Effector CD8-positive, alpha-beta T cell (primary cell): ENCODE results near the gene KCNJ14.
A peak's percentile ranks its signal among the peaks of the same experiment; 100 is the strongest.
"Not testable (repeated sequence)": the region's sequence is repeated elsewhere in the genome, so short reads cannot be mapped to it uniquely, and the experiment has no call there.

Experiments used
- DNase-seq: peaks from one replicate; lab custom pipeline; 2025; lab: John Stamatoyannopoulos, UW

KCNJ14 gene

DNA sequence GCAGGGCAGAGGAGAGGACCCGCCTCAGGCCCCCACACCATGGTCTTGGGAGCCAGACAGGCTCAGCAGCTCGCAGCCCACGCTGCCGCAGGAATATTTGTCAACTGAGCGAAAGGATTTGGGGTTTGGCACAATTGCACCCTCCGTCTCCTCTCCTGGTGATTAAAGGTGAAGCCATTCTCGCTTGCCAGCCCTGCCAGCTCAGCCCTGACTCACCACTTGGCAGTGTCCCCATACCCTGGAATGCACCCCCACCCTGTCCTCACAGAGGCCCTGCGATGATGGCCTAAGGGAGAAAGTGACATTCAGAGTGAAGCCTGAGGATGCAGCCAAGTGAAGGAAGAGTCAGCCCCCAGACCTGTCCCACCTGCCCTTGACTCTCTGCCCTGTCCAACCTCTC, 32.6 kb downstream of the KCNJ14 start:
- no peak for DNase-seq

DNA sequence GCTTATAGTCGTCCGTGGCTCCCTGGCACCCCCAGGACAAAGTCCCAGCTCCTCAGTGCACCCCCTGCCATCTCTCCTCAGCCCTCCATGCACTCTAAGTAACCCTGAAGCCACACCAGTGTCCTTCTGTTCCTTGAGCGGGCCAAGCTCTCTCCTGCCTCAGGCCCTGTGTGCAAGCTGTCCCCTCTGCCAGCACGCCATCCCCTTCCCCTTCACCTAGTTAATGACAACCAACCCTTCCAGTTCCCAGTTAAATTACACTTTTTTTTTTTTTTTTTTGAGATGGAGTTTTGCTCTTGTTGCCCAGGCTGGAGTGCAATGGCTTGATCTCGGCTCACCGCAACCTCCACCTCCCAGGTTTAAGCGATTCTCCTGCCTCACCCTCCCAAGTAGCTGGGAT, 33.1 kb downstream of the KCNJ14 start:
- not testable (repeated sequence) for DNase-seq

DNA sequence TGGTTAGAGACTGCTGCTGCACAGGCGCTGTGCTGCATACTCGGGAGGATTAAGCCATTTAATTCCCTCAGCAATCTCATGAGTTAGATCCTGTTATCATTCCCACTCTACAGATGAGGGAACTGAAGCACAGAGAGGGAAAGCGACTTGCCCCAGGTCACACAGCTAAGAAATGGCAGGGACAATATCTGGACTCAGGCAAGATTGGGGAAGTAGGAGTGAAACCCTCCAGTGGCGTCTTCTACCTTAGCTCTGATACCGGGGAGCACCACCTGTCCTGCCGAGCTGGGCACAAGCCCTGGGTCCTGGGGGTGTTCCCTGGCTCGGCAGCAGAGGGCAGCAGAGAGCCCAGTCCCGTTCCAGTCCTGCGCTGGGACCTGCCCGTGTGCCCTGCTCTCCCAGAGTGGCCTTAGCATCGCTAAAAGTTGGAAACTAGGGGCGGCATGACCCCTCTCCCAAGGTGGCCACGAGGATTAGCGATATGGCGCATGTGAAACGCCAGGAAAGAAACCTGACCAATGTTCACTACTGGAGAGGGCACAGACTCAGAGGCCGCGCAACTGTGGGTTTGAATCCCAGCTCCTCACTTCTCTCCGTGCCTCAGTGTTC, 34.3 kb downstream of the KCNJ14 start:
- DNase-seq, result peak; percentile 64

DNA sequence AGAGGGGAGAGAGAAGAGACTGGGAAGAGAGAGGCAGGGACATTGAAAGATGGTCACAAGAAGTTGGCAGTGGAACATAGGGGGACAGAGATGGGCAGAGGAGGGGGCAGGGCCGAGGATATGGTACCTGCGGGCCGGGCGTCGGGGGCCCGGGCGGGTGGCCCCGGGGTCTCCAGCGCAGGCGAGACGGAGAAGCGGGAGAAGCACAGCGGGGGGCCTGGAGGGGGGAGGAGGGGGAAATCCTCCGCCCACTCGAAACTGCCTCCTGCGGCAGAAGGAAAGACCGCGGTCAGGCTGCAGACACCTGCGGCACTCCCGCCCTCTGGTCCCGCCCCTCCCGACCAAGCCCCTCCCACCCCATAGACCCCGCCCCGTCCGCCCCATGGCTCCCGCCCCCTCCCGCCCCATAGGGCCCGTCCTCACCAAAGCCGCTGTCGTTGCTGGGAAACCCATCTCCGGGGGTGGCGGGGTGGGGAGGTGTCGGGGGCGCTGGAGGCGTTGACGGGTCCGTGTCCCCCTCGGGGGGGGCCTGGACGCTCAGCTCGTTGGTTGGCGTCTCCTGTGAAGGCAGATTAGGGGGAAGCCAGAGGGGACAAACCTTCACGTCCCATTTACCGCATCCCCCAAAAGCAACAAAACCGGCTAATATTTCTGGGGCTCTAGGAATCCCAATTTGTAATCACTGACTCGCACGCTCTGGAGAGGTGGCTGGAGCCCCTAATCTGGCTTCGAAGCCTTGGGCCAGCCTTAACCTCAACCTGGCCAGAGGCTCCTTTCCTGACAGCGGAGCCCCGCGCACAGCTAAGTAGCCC, 35.8 kb downstream of the KCNJ14 start:
- DNase-seq, result peak; percentile 67

DNA sequence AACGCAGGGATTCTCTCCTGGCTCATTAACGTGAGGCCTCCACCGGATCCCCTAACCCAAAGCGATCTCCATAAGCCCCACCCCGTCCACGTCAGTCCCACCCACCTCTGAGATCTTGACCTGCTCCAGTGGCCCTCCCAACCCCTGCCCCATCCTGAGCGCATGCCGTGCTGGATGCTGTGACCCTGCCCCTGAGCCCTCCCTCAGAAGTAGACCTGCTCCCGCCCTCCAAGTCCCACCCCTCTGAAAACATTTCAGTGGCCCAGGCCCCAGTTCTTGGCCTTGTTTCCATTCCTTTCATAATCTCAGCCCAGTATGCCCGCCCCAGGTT, 36.4 kb downstream of the KCNJ14 start:
- no peak for DNase-seq

DNA sequence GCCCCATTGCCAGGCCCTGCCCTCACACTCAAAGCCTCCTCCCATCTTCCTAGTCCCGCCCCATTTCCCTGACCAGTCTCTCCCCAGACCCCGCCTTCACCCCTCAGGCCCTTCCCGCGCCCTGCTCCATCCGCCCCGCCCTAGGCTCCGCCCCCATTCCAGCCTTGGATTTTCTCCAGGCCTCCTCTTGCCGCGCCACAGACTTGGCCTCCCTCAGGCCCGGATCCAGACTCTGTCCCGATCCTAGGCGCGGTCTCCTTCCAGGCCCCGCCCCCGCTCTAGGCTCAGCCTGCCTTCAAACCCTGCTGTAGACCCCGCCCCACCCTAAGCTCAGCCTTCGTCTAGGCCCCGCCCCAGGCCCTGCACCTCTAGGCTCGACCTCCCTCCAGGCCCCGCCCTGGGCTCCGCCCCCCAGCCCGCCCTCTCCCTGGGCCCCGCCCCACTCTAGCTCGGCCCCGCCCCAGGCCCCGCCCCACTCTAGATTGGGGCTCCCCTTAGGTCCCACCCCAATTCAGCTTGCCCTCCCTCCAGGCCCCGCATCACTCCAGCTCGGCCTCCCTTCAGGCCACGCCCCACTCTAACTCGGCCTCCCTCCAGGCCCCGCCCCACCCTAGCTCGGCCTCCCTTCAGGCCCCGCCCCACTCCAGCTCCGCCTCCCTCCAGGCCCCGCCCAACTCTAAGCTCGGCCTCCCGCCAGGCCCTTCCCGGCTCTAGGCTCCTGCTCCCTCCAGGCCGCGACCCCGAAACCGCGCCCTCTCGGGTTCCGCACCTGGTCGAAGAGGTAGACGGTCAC, 37.7 kb downstream of the KCNJ14 start:
- DNase-seq, result peak; percentile 75

DNA sequence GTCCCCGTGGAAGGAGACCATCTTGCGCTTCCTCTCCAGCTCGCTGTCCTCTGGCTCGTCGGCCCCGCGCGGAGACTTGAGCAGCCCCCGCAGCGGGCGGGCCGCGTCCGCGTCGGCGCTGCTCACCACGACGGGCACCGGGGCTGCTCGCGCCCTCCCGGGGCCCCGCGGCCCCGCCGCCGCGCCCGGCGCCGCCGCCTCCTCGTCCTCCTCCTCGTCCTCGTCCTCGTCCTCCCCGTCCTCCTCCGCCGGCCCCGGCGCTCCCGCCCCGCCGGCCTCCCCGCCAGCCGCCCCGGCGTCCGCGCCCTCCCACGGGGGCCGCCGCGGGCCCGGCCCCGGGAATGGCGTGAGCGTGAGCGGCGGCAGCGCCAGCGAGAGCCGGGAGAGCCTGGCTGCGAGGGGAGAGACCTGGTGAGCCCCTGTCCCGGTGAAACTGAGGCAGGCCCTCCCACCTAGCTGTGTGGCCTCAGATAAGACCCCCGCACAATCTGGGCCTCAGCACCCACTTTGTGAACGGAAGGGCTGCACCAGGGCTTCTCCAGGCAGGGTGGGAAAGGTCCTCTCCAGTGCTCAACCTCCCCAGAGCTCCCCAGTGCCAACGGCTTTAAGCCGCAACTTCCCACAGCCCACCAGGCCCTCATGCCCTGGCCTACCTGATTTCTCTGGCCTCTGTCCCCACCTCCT, 38.5 kb downstream of the KCNJ14 start:
- no peak for DNase-seq

DNA sequence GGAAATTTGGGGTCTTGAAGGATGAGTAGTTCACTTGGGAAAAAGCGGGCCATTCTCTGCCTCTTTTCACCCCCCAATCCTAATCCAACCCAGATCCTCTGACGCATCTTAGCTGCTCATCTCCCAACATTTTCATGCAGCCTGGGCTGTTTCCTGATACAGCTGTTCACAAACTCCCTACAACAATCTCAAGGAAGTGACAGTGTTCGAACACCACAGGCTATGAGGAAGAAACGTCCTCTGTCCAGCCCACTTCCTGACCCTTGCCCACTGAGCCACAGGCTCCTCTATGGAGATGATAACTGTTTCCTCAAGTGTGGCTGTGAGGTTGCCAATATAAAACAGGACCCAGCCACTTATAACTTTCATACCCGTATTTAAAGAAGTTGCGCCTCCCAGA, 40.0 kb downstream of the KCNJ14 start:
- DNase-seq, result no peak

DNA sequence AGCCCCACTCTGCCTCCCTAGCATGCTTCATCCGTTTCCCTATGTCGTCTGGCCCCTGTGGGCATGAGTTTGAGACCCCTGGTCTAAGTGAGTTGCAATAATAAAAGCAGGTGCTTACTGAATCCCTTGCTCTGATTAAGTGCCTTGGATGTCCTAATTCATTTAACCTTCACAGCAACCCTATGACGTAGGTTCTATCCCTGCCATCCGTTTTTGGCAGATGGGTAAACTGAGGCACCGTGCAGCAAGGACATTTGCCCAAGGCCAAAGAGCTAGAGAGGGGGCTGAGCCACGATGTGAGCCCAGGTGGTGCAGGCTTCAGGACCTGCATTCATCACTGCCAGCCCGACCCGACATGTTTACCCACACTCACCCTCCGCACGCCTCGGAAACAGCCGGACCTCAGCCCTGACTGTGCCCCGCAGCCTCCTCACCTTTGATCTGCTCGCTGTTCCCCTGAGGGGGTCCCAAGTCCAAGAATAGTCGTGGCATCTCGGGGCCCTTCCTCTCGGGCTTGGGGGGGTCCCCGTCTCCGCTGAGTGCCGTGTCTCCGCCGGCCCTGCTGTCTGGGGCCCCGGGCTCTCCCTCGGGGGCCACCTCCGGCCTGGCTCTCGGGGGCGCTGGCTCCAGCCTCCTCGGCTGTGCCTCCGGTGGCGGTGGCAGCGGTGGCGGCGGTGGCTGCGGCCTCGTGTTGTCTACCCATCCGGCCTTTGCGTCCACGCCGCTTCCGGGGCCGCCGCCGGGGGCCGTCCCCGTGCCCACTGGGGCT, 41.8 kb downstream of the KCNJ14 start:
- no peak for DNase-seq

DNA sequence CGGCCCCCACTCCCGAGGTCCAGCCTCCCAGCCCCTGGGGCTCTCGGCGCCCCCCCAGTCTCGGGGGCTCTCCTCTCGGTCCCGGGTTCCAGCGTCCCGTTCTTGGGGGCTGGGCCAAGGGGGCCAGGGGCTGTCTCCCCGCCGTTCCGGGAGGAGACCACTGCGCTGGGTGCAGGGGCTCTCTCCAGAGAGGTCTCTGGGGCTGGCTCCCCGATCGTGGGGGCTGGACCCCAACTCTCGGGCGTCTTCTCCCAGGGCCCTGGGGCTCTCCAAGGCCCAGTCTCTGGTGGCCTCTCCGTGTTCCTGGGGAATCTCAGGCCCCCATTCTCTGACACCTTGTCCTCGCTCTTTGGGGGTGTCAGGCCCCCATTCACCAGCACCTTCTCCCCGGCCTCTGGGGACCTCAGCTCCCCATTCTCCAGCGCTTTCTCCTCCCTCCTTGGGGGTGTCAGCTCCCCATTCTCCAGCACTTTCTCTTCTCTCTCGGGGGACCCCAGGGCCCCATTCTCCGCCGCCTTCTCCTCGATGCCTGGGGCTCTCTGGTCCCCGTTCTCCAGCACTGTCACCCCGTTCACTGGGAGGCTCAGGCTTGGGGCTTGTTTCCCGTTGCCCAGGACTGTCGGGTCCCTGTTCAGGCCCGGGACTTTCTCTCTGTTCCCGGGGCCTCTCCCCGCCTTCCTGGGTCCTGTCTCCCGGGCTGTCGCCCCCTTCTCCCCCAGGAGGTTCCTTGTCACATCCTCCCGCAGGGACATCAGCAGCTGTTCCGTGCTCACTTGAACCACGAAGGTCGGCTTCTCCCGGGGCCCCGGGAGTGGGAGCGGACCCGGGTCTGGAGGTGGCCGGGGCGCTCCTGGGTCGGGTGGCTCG, 42.6 kb downstream of the KCNJ14 start:
- no peak for DNase-seq

DNA sequence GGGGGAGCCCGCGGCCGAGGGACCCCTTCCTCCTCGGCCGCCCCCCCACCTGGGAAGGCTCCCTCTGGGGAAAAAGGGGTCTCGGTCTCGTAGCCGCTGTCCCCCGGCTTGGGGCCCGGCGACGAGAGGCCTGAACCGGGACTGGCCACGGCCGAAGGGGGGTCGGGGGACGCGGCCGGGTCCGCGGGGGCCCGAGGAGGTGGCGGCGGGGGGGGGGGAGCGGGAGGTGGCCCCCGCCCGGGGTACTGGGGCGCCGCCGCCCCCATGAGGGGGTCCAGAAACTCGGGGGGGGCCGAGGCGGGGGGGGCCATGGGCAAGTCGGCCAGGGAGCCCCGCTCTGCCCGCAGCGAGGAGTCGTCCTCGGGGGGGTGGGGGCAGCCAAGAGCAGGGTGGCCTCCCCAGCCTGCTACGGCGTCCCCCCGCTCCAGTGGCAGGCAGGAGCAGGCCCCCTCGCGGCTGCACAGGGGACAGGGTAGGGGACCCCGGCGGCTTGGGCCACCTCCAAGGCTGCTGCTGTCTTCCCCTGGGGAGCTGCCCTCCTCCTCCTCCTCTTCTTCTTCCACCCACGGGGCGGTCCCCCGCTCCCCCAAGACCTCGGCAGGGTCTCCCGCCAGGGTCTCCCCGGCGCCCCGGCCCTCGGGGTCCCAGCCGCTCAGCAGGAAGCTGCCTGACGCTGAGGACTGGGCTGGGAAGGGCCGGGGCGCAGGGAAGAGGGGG, 43.4 kb downstream of the KCNJ14 start:
- no peak for DNase-seq

DNA sequence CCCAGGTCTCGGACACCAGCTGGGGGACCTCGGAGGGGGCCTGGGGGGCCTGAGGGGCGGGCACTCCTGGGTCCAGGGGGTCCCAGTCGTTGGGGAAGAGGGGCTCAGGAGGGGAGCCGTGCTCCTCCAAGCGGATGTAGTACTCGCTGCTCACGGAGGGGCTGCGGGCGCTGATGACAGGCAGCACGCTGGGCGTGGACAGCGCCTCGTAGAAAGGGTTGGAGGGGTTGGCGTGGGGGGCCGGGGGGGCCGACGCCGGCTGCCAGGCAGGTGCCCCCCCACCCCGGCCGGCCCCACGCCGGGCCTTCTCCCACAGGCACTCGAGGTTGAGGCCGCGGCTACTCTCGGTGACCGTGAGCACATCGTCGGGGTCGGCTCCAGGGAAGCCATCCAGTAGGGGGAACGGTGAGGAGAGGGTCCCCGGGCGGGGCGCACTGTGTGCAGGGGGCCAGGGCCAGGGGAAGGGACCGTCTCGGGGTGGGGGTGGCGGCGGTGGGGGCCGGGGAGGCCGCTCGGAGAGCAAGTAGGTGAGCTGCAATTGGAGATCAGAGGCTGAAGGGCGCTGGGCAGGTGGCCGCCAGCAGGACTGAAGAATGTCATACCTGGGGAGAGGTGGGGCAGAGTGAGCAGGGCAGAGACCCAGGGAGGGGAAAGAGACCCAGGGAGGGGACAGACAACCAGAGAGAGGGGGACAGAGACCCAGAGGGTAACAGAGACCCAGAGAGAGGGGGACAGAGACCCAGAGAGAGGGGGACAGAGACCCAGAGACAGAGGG, 44.1 kb downstream of the KCNJ14 start:
- no peak for DNase-seq

DNA sequence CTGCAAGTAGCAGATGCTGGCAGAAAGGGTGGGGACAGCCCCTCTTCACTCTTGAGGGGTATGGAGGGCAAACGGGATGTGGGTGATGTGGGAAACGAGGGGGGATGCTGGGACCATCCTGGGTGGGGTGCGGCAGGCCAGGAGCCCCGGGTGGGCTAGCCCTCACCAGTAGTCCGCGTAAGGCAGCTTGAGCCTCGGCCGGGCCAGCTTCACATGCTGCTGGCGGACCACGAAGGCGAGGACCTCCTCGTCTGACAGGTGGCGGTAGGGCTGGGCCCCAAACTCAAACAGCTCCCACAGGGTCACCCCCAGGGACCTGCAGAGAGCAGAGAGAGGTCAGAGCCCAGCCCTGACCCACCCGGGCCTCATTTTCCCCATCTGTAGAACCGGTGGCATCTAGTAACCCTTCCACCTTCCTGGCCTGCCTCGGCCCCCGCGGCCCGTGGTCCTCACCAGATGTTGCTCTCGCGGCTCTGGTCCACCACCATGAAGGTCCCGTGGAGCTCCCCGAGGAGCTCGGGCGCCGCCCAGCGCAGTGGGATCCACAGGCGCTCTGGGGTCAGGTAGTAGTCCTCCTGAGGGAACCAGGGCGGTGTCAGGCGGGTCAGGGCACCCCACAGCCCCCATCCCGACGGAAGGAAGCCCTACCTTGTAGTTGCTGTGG, 45.6 kb downstream of the KCNJ14 start:
- no peak for DNase-seq

DNA sequence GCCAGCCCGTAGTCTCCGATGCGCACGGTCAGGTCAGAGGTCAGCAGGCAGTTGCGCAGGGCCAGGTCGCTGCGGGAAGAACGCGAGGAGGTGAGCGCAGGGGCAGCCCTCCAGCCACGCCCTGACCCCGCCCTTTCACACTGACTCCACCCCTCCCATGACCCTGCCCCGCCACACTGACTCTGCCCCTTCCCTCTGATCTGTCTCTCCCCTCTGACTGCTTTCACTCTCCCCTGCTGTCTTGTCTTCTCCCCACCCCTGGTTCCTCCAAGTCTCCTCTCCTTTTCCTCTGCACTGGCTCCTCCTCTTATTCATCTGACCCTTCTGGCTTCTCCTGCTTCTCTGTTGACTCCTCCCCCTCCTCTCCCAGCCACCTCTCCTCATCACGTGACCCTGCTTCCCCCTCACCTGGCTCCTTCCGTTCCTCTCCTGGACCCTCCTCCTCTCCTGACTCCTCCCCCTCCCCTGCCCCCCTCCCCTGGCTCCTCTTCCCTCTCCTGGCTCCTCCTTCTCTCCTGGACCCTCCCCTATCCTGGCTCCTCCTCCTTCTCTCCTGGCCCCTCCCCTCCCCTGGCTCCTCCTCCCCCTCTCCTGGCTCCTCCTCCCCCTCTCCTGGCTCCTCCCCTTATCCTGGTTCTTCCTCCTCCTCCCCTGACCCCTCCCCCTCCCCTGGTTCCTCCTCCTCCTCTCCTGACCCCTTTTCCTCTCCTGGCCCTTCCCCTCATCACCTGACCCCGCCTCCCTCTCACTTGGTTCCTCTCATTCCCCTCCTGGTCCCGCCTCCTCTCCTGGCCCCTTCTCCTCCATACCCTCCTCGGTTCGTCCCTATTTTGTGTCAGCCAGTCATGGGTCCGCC, 46.3 kb downstream of the KCNJ14 start:
- peak; percentile 69 for DNase-seq

DNA sequence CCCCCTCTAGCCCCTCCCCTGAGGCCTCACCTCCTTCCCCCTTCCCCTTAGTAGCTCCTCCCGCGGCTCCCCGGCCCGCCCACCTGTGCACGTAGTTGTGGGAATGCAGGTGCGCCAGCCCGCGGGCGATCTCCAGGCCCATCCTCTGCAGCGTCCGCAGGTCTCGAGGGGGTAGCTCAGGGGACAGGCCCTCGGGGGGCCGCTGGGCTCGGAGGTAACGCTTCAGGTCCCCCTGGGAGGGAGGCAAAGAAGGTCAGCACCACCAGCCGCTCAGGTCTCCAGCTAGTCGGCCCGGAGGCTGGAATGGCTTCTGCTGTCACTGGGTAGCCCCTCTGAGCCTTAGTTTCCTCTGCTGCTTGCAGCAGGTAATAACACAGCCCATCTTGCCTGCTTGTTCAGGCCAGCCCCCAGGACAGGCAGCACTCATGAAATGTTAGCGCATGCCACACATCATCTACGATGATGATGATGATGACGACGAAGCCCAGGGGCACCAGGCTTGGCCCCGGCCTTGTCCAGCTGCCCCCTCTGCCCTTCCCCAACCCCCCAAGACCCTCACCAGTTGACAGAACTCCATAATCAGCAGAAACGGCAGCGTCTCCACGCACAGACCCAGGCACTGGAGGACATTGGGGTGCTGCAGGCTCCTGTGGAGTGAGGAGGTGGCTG, 47.1 kb downstream of the KCNJ14 start:
- DNase-seq, result no peak

DNA sequence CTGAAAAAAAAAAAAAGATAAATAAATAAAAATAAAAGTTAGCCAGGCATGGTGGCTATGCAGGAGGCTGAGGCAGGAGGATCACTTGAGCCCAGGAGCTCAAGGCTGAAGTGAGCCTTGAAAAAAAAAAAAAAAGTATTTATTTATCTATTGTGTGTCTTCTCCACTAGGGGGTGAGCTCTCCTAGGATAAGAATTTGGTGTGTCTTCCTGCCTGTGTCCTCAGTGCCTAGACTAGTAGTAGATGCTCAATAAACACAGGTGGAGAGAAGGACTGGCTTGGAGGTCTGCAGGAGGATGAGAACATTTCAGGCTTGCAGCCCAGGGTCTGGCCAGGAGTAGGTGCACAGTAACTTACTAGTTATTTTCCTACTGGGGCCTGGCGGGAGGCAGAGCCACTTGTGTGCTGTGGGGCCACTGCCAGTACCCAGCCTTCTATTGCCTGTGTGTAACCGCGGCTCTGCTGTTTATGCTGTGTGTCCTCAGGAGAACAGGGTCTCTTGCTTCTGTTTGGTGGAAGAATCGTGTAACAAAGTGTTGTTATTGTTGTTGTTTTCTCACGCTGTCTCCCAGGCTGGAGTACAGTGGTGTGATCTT, 50.9 kb downstream of the KCNJ14 start:
- no peak for DNase-seq
